ENCODE measurements around the gene MAPK8.
"Not testable (repeated sequence)": the region's sequence is repeated elsewhere in the genome, so short reads cannot be mapped to it uniquely, and the experiment has no call there.

The MAPK8 gene

GRCh38 chr10:48306265-48306869 is at the start of gene MAPK8:
Gene MAPK8 (plus strand): TSS chr10:48306677. CDS start chr10:48401661, 94,984 bp downstream.
- peak; percentile 95 for DNase-seq

GRCh38 chr10:48257407-48257961 is 49.0 kb upstream of the MAPK8 start:
- no peak for DNase-seq

- DNase-seq, result no peak
Measured at GRCh38 chr10:48258105-48258504, 48.4 kb upstream of the MAPK8 start.

GRCh38 chr10:48266528-48266927 is 39.9 kb upstream of the MAPK8 start:
- no peak for DNase-seq

GRCh38 chr10:48271047-48271730 is 35.3 kb upstream of the MAPK8 start:
- DNase-seq, result no peak

GRCh38 chr10:48272682-48273081 is 33.8 kb upstream of the MAPK8 start:
- no peak for DNase-seq

- no peak for DNase-seq
Measured at GRCh38 chr10:48273741-48274140, 32.7 kb upstream of the MAPK8 start.

GRCh38 chr10:48274636-48275035 is 31.8 kb upstream of the MAPK8 start, which contains the start of gene FRMPD2:
Gene FRMPD2 (minus strand): TSS chr10:48274696. CDS start chr10:48274567, 129 bp downstream.
- no peak for DNase-seq

GRCh38 chr10:48277093-48277492 is 29.4 kb upstream of the MAPK8 start:
- no peak for DNase-seq

- DNase-seq, result no peak
Measured at GRCh38 chr10:48279081-48279751, 27.3 kb upstream of the MAPK8 start.

GRCh38 chr10:48281697-48282096 is 24.8 kb upstream of the MAPK8 start:
- DNase-seq, result not testable (repeated sequence)

- no peak for DNase-seq
Measured at GRCh38 chr10:48282829-48283228, 23.6 kb upstream of the MAPK8 start.

GRCh38 chr10:48284002-48284546 is 22.4 kb upstream of the MAPK8 start:
- no peak for DNase-seq

GRCh38 chr10:48284811-48285210 is 21.7 kb upstream of the MAPK8 start:
- DNase-seq, result no peak

- no peak for DNase-seq
Measured at GRCh38 chr10:48285710-48286109, 20.8 kb upstream of the MAPK8 start.

- DNase-seq, result no peak
Measured at GRCh38 chr10:48286356-48286755, 20.1 kb upstream of the MAPK8 start.

- no peak for DNase-seq
Measured at GRCh38 chr10:48287417-48288391, 18.8 kb upstream of the MAPK8 start.

GRCh38 chr10:48288661-48289060 is 17.8 kb upstream of the MAPK8 start:
- DNase-seq, result no peak

- peak; percentile 39 for DNase-seq
Measured at GRCh38 chr10:48289501-48290238, 16.8 kb upstream of the MAPK8 start.

GRCh38 chr10:48290286-48290685 is 16.2 kb upstream of the MAPK8 start:
- DNase-seq, result no peak

GRCh38 chr10:48291190-48291589 is 15.3 kb upstream of the MAPK8 start:
- no peak for DNase-seq

Measured in NCI-H146 (cell line).